ENCODE data around the gene MGAT4C.
"Not testable (repeated sequence)": the region's sequence is repeated elsewhere in the genome, so short reads cannot be mapped to it uniquely, and the experiment has no call there.

The MGAT4C gene

GRCh38 chr12:86104087-86104486 lies 152.1 kb downstream of the MGAT4C start:
- TF ChIP-seq CTCF (IDR thresholded peaks at IDR 0.05; ENCODE audit: insufficient read depth, low read length, poor library complexity, severe bottlenecking): no peak
- H3K4me3 ChIP-seq (replicated peaks; ENCODE audit: low read depth, low read length): no peak overlapping the region
- no peak for DNase-seq (ENCODE audit: extremely low read depth, insufficient read length)

GRCh38 chr12:86097161-86097560 lies 159.0 kb downstream of the MGAT4C start:
- Histone ChIP-seq H3K36me3 (ENCODE audit: control insufficient read depth, insufficient read depth, low read length) (no peaks in the 10 kb centered on the region), H3K27me3 (replicated peaks; ENCODE audit: control insufficient read depth, insufficient read depth, low read length) (no peaks in the 10 kb centered on the region), H3K4me3 (replicated peaks; ENCODE audit: low read depth, low read length) (no peak overlapping the region)
- DNase-seq (ENCODE audit: extremely low read depth, insufficient read length): no peak
- TF ChIP-seq CTCF (IDR thresholded peaks at IDR 0.05; ENCODE audit: insufficient read depth, low read length, poor library complexity, severe bottlenecking): no peak

More at GRCh38 chr12:86104087-86104486, 152.1 kb downstream of the MGAT4C start:
- Histone ChIP-seq H3K27me3 (replicated peaks; ENCODE audit: control insufficient read depth, insufficient read depth, low read length) (no peaks in the 10 kb centered on the region), H3K36me3 (ENCODE audit: control insufficient read depth, insufficient read depth, low read length) (no peaks in the 10 kb centered on the region)

GRCh38 chr12:86091681-86092080 lies 164.5 kb downstream of the MGAT4C start:
- Histone ChIP-seq H3K27me3 (replicated peaks; ENCODE audit: control insufficient read depth, insufficient read depth, low read length) (no peaks in the 10 kb centered on the region), H3K4me3 (replicated peaks; ENCODE audit: low read depth, low read length) (no peak overlapping the region), H3K36me3 (ENCODE audit: control insufficient read depth, insufficient read depth, low read length) (no peaks in the 10 kb centered on the region)
- no peak for DNase-seq (ENCODE audit: extremely low read depth, insufficient read length)
- no peak for TF ChIP-seq CTCF (IDR thresholded peaks at IDR 0.05; ENCODE audit: insufficient read depth, low read length, poor library complexity, severe bottlenecking)

GRCh38 chr12:86081843-86082242 lies 174.3 kb downstream of the MGAT4C start:
- no peak for TF ChIP-seq CTCF (IDR thresholded peaks at IDR 0.05; ENCODE audit: insufficient read depth, low read length, poor library complexity, severe bottlenecking)
- Histone ChIP-seq H3K36me3 (ENCODE audit: control insufficient read depth, insufficient read depth, low read length) (no peaks in the 10 kb centered on the region), H3K4me3 (replicated peaks; ENCODE audit: low read depth, low read length) (no peak overlapping the region), H3K27me3 (replicated peaks; ENCODE audit: control insufficient read depth, insufficient read depth, low read length) (no peaks in the 10 kb centered on the region)
- DNase-seq (ENCODE audit: extremely low read depth, insufficient read length): no peak

GRCh38 chr12:86059052-86059451 lies 197.1 kb downstream of the MGAT4C start:
- H3K4me3 ChIP-seq (replicated peaks; ENCODE audit: low read depth, low read length); H3K27me3 ChIP-seq (replicated peaks; ENCODE audit: control insufficient read depth, insufficient read depth, low read length); DNase-seq (ENCODE audit: extremely low read depth, insufficient read length); H3K36me3 ChIP-seq (ENCODE audit: control insufficient read depth, insufficient read depth, low read length): not testable (repeated sequence)

GRCh38 chr12:86057092-86057845 lies 198.9 kb downstream of the MGAT4C start:
- no peak for DNase-seq (ENCODE audit: extremely low read depth, insufficient read length)
- no peak for TF ChIP-seq CTCF (IDR thresholded peaks at IDR 0.05; ENCODE audit: insufficient read depth, low read length, poor library complexity, severe bottlenecking)
- no peaks in the 10 kb centered on the region for H3K27me3 ChIP-seq (replicated peaks; ENCODE audit: control insufficient read depth, insufficient read depth, low read length)
- H3K36me3 ChIP-seq (ENCODE audit: control insufficient read depth, insufficient read depth, low read length): no peaks in the 10 kb centered on the region
- no peak overlapping the region for H3K4me3 ChIP-seq (replicated peaks; ENCODE audit: low read depth, low read length)
